ENCODE results near the gene BUD23.
"Not testable (repeated sequence)": the region's sequence is repeated elsewhere in the genome, so short reads cannot be mapped to it uniquely, and the experiment has no call there.

The BUD23 gene

DNA sequence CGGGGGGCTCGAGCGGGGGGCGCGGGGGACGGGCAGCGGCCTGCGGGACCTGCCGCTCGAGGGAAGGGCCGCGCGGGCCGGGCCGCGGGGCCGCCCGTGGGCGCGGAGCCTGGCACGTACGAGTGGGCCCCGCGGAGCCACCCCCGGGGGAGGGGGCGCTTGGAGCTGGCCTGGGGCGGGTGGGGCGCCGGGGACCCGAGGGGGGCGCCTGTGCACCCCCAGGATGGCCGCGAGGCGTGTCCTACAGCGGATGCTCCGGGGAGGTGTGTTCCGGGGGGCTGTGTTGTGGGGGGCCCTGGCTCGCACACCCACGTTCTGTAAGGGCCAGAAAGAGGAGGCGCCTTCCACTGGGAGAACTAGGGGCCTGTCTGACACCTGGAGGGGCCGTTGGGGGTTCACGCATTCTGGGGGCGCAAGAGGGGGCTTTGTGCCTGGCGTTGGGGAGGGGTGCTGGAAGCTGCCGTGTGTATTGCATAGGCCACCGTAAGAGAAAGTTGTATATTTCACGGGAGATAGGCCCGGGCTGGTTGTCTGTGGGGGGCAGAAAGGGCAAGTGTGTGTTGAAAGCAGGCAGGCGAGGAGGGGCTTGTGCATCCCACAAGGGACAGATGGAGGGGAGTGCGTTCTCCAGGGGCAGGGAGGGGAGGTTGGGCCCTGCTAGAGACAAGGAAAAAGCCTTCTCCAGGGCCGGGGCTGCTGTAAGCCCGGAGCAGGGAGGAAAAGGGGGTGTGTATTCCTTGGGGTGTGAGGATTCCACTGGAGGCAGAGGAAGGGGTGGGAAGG lies 15.1 kb upstream of the BUD23 start:
- DNase-seq, result no peak

DNA sequence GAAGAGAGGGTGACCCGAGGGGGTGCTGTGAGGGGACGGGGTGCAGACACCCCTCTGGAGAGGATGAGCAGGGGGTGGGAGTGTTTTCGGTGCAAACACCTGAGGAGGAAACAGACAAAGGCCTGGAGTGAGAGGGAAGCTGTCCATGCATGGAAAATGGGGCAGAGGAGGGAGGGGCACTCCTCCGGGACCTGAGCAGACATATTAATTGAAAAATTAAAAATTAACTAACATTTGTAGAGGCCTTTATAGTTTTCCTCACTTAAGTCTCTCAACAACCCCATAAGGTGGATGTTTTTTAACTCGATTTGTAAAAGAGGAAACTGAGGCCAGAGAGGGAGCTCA lies 14.5 kb upstream of the BUD23 start:
- no peak for DNase-seq

DNA sequence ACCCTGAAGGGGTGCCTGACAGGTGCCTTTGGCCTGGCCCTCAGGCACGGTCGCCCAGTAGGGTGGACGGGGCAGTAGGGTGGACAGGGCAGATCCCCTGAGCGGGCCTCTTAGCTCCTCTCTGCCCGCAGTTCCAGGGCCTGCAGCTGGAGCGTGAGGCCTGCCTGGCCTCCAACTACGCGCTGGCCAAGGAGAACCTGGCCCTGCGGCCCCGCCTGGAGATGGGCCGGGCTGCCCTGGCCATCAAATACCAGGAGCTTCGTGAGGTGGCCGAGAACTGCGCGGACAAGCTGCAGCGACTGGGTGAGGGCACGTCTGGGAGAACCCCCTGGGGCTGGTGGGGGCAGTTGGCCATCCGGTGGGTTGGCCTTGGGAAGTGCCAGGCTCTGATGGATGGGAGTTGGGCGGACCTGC lies 14.1 kb upstream of the BUD23 start:
- no peak for DNase-seq

DNA sequence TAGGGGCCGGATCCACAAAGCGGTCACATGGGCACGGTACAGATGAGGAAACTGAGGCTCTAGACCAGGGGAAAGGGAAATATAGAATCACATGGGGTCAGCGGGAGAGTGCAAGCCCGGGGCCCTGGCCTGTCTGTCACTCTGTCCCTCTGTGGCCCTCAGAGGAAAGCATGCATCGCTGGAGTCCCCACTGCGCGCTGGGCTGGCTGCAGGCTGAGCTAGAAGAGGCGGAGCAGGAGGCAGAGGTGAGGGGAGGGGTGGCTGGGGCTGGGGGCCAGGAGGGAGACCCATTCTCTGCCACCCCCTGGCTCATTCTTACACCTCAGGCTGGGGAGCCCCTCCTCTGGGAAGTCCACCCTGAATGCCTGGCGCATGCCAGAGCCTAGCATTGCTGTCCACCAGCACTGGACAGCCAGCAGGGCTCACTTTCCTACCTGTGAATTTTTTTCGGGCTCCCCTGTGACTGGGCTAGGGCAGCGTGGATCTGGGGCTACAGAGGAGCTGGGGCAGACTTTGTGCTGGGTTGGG lies 13.5 kb upstream of the BUD23 start:
- DNase-seq, result no peak

DNA sequence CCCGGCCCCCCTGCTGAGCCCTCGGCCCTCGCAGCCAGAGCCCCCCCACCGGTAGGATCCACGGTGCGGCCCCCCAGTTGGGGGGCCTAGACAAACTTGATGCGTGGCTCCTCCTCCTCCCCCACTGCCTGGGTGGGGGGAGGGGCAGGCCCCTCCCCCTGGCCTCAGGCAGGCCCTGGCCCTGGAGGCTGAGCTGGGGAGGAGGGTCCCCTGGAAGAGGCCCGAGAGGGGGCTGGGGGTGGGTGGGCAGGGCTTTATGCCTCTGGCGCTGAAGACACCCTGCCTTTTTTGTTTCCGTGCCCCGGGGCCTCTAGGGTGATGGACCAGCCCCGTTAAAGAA lies 12.1 kb upstream of the BUD23 start:
- DNase-seq, result no peak

DNA sequence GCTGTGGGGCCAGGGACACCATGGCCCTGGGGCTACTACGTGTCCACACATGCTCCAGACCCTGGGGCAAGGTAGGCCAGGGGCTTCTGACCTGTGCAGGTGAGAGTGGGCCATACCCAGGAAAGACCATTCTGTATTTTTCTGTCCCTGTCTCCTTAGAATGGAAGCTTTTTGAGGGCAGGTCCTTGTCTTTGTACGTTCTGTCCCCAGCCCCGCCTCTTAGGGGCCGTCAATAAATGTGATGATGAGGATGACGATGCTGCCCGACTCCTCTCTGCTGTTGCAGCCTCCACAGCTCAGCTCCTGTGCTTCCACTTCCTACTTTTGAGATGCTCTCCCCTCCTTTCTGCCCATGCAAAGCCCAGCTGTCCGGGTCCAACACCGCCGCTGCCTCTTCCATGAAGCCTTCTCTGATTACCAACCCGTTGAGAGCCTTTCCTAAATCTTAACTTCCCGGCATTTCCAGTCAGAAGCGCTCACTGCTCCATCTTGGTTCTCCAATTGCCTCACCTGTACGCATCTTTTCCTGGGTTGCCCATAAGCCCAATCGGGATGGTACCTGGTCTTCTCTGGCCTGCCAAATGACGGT lies 11.4 kb upstream of the BUD23 start:
- DNase-seq, result no peak

DNA sequence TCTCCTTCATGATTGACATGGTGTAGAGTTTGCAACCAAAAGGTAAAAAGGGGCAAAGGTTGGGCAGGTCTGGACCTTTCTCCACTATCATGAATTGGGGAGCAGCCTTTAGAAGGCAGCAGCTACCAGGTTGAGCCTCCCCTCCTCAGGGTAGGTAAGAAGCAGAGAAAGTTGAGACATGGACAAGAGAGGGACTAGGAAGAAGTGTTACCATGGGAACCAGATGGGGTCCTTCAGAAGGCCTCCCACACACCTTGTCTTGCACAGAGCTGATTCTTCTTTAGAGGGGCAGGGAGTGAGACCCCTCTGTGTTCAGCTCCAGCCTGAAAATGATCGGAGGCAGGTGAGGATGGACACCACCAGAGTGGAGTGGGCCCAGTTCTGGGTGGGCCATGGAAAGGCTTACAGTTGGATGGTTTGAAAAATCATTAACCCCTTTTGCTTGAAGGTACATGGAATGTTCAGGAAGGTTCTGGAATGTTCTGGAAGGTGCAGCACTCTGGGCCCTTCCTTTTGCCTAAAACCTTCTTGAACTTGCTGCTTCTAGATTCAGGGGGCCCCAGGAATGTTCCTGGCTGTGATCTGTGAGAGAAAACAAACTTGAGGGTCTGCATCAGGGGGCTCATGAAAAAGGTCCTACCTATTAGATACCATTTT lies 8.8 kb upstream of the BUD23 start:
- no peak for DNase-seq

DNA sequence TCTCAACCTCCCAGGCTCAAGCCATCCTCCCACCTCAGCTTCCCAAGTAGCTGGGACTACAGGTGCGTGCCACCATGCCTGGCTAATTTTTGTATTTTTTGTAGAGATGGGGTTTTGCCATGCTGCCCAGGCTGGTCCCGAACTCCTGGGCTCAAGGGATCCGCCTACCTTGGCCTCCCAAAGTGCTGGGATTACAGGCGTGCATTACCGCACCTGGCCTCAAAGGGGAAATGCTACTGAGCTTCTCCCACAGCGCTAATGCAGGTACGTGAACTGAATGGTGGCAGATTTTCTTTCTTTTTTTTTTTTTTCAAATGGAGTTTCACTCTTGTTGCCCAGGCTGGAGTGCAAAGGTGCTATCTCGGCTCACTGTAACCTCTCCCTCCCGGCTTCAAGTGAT lies 7.3 kb upstream of the BUD23 start:
- not testable (repeated sequence) for DNase-seq

DNA sequence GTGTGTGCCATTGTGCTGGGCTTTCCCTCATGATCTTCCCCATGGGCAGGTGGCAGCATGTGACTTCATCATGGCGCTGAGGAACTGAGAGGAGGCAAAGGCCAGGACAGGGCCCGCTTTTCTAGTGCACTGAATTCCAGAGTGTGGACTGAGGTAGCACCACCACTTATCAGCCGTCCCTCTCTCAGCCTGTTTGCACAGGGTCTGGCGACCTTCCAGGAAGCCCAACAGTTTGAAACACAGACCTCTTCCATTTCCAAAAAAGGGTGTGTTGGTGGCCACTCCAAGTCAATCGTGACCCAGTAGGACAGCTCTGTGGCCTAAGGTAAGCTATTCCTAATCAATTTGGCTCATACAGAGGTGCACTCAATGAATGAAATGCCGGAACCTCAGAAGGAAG lies 4.5 kb upstream of the BUD23 start:
- no peak for DNase-seq

DNA sequence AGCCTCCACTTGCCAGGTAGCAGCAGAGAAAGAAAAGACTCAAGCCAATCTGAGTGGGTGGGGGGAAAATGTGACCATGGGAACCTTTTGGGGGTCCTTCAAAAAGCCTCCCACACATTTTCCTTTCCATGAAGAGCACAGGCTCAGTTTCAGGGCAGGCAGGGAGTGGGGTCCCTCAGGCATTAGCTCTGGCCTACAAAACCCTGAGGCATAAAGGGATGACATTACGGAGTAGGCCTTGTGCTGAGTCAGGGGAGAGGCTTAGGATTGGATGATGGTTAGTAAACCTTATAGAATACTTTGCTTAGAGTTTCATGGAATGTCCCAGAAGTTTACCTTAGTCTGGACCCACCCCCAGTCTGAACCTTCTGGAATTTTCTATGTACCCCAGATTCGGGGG lies 3.7 kb upstream of the BUD23 start:
- no peak for DNase-seq

DNA sequence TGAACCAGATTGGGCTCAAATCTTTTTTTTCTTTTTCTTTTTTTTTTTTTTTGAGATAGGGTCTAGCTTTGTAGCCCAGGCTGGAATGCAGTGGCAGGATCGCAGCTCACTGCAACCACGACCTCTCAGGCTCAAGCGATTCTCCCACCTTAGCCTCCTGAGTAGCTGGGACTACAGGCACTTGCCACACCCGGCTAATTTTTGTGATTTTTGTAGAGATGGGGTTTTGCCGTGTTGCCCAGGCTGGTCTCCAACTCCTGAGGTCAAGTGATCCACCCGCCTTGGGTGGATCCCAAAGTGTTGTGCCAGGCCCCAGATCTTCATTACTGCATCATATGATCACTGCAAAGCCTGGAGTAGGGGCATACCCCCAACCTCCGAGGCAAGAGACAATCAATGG lies 2.9 kb upstream of the BUD23 start:
- DNase-seq, result no peak

DNA sequence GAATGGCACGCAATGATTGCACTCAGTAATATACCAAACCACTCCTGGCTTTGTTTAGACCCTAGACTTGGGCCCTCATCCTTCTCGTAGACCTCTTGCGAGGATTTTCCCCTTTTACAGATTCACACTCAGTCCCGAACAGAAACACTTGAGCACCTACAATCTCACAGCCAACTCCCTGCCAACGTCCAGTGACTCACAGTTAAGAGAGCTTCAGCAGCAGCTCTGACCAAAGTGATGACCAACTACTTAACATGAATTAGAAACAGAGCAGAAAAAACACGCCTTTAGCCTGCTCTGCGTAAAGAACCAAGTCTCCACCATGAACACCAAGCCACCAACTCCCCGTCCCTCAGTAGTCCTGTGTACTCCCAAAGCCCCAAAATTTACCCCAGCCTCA lies 2.4 kb upstream of the BUD23 start:
- no peak for DNase-seq

DNA sequence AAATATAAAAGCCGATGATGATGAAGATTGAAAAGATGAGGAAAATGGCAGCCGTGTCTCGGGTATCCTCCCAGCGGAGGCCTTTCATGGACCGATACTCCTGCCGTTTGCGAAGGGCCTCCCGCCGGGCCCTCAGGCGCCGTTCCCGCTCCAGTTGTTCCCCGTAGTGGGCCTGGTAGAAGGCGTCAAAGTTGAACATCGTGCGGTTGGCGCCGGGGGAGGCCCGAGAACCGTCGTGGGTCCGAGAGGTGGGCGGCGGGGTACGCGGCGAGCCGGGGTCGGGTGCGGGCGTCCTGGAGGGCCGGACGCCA lies 697 bp upstream of the BUD23 start:
- DNase-seq, result no peak

DNA sequence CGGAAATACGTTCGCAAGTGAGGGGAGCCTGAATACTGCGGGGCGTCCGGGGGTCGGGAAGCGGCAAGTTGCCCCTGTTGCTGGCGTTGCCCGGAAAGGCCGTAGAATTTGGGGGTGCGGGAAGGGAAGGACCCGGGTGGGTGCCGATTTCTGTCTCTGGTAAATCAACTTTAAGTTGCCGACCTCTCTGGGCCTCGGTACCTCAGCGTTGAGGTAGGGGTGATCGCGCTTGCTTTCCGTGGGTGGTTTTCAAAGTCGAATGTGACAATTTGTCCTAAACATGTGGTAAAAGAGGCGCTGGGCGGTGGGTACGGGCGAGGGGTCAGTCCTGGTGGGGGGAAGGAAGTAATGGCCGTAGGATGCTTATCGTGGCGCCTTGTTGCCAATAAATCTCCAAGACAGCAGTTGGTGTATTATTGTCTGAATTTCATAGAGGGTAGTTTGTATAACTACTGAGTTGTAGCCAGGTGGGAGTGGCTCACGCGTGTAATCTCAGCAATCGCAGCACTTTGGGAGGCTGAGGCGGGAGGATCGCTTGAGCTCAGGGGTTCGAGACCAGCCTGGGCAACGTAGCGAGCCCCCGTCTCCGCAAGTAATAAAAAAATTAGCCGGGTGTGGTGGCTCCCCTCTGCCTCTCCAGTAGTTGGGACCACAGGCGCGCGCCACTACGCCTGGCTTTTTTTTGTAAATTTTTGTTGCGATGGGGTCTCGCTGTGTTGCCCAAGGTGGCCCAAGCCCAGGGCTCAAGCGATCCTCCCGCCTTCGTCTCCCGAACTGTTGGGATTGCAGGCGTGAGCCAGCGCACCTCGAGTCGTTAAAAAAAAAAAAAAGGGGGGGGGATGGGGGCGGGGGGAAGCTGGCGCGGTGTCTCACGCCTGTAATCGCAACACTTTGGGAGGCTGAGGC lies 644 bp downstream of the BUD23 start:
- no peak for DNase-seq

DNA sequence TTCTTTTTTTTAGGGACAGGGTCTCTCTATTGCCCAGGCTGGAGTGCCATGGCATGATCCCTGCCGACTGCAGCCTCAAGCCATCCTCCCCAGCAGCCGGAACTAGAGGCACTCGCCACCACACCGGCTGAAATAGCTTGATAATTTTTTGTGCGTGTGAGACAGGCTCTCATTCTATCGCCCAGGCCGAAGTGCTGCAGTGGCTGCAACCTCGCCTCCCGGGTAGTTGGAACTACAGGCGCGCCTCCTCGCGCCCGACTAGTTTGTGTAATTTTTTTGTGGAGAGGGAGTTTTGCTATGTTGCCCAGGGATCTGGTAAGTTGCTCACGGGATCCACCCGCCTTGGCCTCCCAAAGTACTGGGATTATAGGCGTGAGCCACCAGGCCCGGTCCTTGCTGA lies 1.9 kb downstream of the BUD23 start:
- DNase-seq, result no peak

DNA sequence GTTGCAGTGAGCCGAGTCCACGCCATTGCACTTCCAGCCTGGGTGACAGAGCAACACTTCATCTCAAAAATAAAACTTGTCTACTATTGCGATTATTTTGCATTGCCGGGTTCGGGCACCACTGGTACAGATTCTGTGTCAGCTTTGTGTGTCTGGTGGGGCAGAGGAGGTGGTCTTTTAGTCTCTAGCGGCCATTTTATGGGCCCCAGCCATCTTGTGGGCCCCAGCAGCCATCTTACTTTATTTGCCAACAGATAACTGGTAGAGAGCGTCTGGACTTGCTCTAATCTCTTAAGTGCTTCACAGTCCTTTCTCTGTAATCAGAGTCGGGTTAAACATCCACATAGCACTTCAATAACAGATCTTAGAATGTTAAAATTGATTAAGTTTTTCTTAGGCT lies 4.9 kb downstream of the BUD23 start:
- no peak for DNase-seq

DNA sequence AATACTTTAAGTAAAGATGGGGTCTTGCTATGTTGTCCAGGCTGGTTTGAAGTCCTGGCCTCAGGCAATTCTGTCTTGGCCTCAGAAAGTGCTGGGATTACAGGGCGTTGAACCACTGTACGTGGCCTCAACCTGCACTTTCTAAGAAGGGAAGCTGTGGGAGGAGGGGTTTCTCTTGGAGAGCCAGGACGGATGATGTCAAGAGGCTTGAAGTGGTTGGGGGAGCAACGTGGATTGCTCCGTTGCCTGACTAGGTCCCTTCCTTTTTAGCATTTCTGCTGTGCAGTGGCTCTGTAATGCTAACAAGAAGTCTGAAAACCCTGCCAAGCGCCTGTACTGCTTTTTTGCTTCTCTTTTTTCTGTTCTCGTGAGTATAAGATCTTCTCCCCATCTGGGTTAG lies 7.2 kb downstream of the BUD23 start:
- DNase-seq, result no peak

DNA sequence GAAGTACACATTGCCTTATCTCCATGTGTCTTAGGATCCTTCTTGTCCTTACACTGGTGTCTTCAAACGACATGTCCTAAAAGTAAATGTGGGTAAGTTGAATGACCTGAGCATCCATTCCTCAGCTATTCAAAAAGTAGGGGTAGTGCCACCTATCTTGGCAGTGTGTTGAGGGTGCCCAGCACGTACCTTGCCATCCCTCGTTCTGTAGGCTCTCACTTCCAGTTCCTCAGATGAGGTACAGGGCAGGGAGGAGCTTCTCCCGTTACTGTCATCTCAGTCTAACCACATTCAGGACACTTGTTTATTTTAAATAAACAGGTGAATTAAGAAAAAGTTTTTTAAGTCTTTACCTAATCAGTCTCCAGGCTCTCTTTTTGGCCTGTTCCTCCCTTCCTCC lies 13.0 kb downstream of the BUD23 start:
- DNase-seq, result no peak

DNA sequence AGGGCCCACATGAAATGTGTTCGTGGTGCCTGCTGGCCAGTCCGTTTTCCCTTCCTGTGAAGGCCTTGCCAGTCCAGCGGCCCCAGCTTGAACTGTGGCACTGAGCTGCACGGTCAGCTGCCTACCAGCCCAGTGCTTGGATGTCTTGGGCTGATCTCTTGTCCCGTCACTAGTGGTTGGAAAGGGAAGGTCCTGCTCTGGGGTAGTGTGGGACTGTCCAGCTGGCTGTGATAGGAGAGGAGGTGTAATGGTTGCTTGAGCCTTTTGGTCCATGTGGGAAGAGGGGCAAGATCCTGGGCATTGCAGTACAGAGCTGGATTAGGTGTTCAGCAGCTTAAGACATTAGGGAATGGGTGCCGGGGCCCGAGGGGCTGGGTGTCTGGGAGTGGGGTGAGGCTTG lies 15.0 kb downstream of the BUD23 start:
- DNase-seq, result no peak

DNA sequence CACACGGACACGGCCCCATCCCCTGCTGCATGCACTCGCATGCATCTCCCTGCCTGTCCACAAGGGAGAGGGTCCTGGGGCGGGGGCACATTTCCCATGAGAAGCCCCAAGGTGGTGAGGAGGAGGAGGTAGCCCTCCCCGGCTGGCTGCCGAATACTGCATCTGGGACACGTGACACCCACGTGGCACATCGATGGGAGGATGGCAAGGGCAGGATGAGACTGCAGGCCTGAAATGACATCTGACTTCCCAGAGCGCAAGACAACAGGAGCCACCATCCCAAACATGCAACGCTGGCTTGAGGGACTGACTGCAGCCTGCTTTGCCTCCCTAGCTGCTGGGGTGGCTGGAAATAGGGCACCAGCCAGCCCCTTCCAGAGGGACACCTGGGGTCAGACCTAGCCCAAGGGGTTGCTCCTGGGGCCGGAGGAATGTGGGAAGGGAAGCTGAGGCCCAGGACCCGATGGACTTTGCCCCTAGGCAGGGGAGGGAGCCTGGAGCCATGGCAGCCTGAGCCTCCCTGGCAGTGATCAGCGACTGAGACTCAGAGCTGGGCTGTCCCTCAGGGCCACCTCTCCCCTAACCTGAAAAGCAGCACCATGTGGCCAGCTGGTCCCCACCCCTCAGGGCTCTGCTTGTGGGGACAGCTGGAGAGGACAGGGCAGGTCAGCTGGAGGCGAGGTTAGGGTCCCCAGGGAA lies 16.1 kb downstream of the BUD23 start:
- no peak for DNase-seq

DNA sequence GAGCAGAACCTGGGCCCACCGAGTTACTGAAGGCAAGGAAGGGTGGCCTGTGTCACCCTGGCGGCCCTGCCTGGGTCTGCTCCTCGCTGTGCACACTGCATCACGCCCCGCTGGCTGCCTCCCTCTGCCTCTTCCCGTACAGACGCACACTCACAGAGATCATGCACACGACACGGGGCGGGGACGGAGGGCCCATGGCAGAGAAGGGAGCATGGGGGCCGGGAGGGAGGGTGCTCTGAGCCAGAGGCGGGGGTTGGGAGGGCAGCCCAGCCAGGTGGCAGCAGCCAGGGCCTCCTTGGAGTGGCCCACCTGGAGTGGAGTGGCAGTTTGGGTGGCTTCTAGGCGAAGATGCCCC lies 16.6 kb downstream of the BUD23 start:
- DNase-seq, result no peak

DNA sequence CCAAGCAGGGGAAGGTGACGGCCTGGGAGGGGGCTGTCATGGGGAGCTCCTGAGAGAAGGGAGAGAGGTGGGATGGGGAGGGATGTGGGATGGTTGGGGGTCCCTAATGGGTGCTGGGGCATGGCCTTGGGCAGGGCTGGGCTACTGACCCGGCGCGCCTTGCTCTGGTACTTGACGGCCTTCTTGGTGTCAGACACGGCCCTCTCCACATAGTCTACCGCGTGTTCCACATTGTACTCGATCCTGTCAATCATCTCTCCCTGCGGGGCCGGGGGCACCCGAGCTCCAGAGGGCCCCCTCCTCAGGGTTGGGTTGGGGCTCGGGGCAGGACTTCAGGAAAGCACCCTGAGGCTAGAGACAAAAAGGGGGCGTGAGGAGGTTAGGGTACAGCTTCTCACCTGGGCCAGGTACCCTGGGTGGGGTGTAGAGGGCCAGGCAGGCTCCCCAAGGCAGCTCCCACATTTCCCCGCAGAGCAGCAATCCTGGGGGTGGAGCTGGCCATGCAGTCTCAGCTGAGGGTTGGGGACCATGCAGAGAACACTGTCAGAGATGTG lies 17.3 kb downstream of the BUD23 start:
- no peak for DNase-seq

Measured in inflammatory macrophage treated with lipopolysaccharide for 4 hours (primary cell).